HFFc6 (cell line): ENCODE results near the gene NRDC. TPM values are rescaled to one million over a fixed set of nuclear protein-coding genes. Genes with fewer than 3 reads are reported as not detected.
A peak's percentile ranks its signal among the peaks of the same experiment; 100 is the strongest.
"Not testable (repeated sequence)": the region's sequence is repeated elsewhere in the genome, so short reads cannot be mapped to it uniquely, and the experiment has no call there.

Experiments
- DNase-seq: peaks from one replicate; pipeline ENCODE4 v3.0.0-alpha.2; 2018
- H3K27ac Mint-ChIP-seq: 2 replicates; pipeline ENCODE4 v1.8.0; 2020; ENCODE audit warnings: mild to moderate bottlenecking, mixed read lengths
- H3K27me3 Mint-ChIP-seq: 2 replicates; pipeline ENCODE4 v1.8.0; 2021; ENCODE audit warnings: mild to moderate bottlenecking, moderate library complexity, mixed read lengths; ENCODE audit not compliant: insufficient read depth
- H3K36me3 Mint-ChIP-seq: 2 replicates; pipeline ENCODE4 v1.8.0; 2021; ENCODE audit warnings: low read depth, mixed read lengths
- H3K4me1 Mint-ChIP-seq: 2 replicates; pipeline ENCODE4 v1.8.0; 2020; ENCODE audit warnings: low read depth, mixed read lengths
- H3K4me3 Mint-ChIP-seq: 2 replicates; pipeline ENCODE4 v1.8.0; 2020; ENCODE audit warnings: mild to moderate bottlenecking, moderate library complexity, mixed read lengths
- H3K9me3 Mint-ChIP-seq: 2 replicates; pipeline ENCODE4 v1.8.0; 2020; ENCODE audit warnings: mild to moderate bottlenecking, mixed read lengths
- CTCF ChIP-seq: fragments of 200-600 bp; sonication (generic); IDR thresholded peaks from 2 replicates; pipeline ENCODE4 v1.5.0; 2021; ENCODE audit warnings: antibody characterized with exemption, mild to moderate bottlenecking
- total RNA-seq, 6 experiments: library from RNA; stranded (reverse); fragmentation: NEBNext Ultra II Directional; extraction: Animal tissue kit (Norgen Biotek cat#: 25700); gene quantifications; 2 replicates in 1 of 6; 3 replicates in 5 of 6; pipeline ENCODE4 v1.2.3, GENCODE V29; 2021

NRDC gene
- total RNA-seq, 6 experiments from 2014 or later, result 186 to 207 (median 193) TPM

GRCh38 chr1:51902456-51902855 is 23.9 kb upstream of the NRDC start:
- H3K27ac Mint-ChIP-seq, result no peak overlapping the region
- H3K9me3 Mint-ChIP-seq, result peaks cover 16% of the 10 kb centered on the region
- no peak for DNase-seq
- H3K27me3 Mint-ChIP-seq, result peaks cover 7% of the 10 kb centered on the region
- no peak overlapping the region for H3K4me3 Mint-ChIP-seq
- peaks cover 85% of the 10 kb centered on the region for H3K4me1 Mint-ChIP-seq
- no peak for TF ChIP-seq CTCF
- H3K36me3 Mint-ChIP-seq, result peaks cover 18% of the 10 kb centered on the region

- Mint-ChIP-seq H3K27ac (peak overlapping the region; percentile 14; the same call in 1 of the 2 replicates), H3K9me3 (peaks cover 3% of the 10 kb centered on the region; the same call in 1 of the 2 replicates), H3K4me1 (peaks cover 85% of the 10 kb centered on the region), H3K27me3 (peaks cover 6% of the 10 kb centered on the region), H3K4me3 (no peak overlapping the region; the same call in 1 of the 2 replicates), H3K36me3 (peaks cover 9% of the 10 kb centered on the region)
- TF ChIP-seq CTCF, result no peak
- DNase-seq, result no peak
These were observed 22.6 kb upstream of the NRDC start for GRCh38 chr1:51901151-51901550.

- H3K4me3 Mint-ChIP-seq, result no peak overlapping the region; the same call in 1 of the 2 replicates
- TF ChIP-seq CTCF, result no peak
- peaks cover 11% of the 10 kb centered on the region; the same call in 1 of the 2 replicates for H3K36me3 Mint-ChIP-seq
- H3K4me1 Mint-ChIP-seq, result peaks cover 77% of the 10 kb centered on the region
- H3K27me3 Mint-ChIP-seq, result peaks cover 3% of the 10 kb centered on the region
- H3K27ac Mint-ChIP-seq, result peak overlapping the region; percentile 82
- H3K9me3 Mint-ChIP-seq, result no peaks in the 10 kb centered on the region; the same call in none of the 2 replicates
- DNase-seq, result no peak
These were observed 20.5 kb upstream of the NRDC start for GRCh38 chr1:51899022-51899421.

- no peak; the same call in 1 of the 2 replicates for TF ChIP-seq CTCF
- Mint-ChIP-seq H3K36me3 (peaks cover 19% of the 10 kb centered on the region; the same call in 1 of the 2 replicates), H3K27ac (peak overlapping the region; percentile 93), H3K4me3 (peak overlapping the region; percentile 76), H3K9me3 (peaks cover 7% of the 10 kb centered on the region), H3K27me3 (peaks cover 3% of the 10 kb centered on the region), H3K4me1 (peaks cover 71% of the 10 kb centered on the region)
- peak; percentile 93 for DNase-seq
These were observed 19.7 kb upstream of the NRDC start for GRCh38 chr1:51898090-51898734.

- H3K27ac Mint-ChIP-seq, result peak overlapping the region; percentile 93
- H3K4me3 Mint-ChIP-seq, result peak overlapping the region; percentile 76
- no peak for TF ChIP-seq CTCF
- peaks cover 7% of the 10 kb centered on the region for H3K9me3 Mint-ChIP-seq
- peaks cover 20% of the 10 kb centered on the region; the same call in 1 of the 2 replicates for H3K36me3 Mint-ChIP-seq
- peaks cover 3% of the 10 kb centered on the region for H3K27me3 Mint-ChIP-seq
- peak; percentile 94 for DNase-seq
- peaks cover 65% of the 10 kb centered on the region for H3K4me1 Mint-ChIP-seq
These were observed 19.1 kb upstream of the NRDC start for GRCh38 chr1:51897699-51898031.

GRCh38 chr1:51894748-51895147 is 16.2 kb upstream of the NRDC start:
- H3K27ac Mint-ChIP-seq, H3K27me3 Mint-ChIP-seq, H3K4me3 Mint-ChIP-seq, DNase-seq, H3K9me3 Mint-ChIP-seq: not testable (repeated sequence)
- peaks cover 45% of the 10 kb centered on the region for H3K4me1 Mint-ChIP-seq
- peaks cover 15% of the 10 kb centered on the region; the same call in 1 of the 2 replicates for H3K36me3 Mint-ChIP-seq
